NOMO-1 treated with dmso at 0.1 percent for 144 hours (cell line): Measurements from ENCODE around the gene RSAD1.

Experiments used
- DNase-seq: peaks from one replicate; lab custom pipeline; 2025; ENCODE audit not compliant: unreplicated experiment; lab: John Stamatoyannopoulos, UW

The RSAD1 gene

GRCh38 chr17:50488880-50489279, 10.2 kb downstream of the RSAD1 start:
- no peak for DNase-seq

- DNase-seq: no peak
Measured at GRCh38 chr17:50491505-50491904, 12.8 kb downstream of the RSAD1 start.

GRCh38 chr17:50492214-50492613, 13.6 kb downstream of the RSAD1 start:
- no peak for DNase-seq

GRCh38 chr17:50493744-50494143, 15.1 kb downstream of the RSAD1 start:
- DNase-seq: no peak

GRCh38 chr17:50495217-50495823, 16.7 kb downstream of the RSAD1 start:
- DNase-seq: no peak

GRCh38 chr17:50495918-50496317, 17.3 kb downstream of the RSAD1 start:
- no peak for DNase-seq

GRCh38 chr17:50498021-50498874, 19.6 kb downstream of the RSAD1 start:
- DNase-seq: no peak

GRCh38 chr17:50499270-50499669, 20.6 kb downstream of the RSAD1 start:
- DNase-seq: no peak

- no peak for DNase-seq
Measured at GRCh38 chr17:50499721-50500120, 21.1 kb downstream of the RSAD1 start.

GRCh38 chr17:50501054-50501453, 22.4 kb downstream of the RSAD1 start:
- no peak for DNase-seq

GRCh38 chr17:50502301-50502990, 23.8 kb downstream of the RSAD1 start:
- no peak for DNase-seq

GRCh38 chr17:50505591-50506130, 27.0 kb downstream of the RSAD1 start:
- no peak for DNase-seq

GRCh38 chr17:50506298-50506697, 27.6 kb downstream of the RSAD1 start:
- no peak for DNase-seq

- DNase-seq: peak; percentile 65
Measured at GRCh38 chr17:50507871-50508572, 29.4 kb downstream of the RSAD1 start, which contains the start of gene MYCBPAP. Gene MYCBPAP, plus strand, starts transcription at chr17:50508439. Its CDS starts 236 bp downstream, at chr17:50508675.

- DNase-seq: no peak
Measured at GRCh38 chr17:50508573-50509460, 30.2 kb downstream of the RSAD1 start.

- no peak for DNase-seq
Measured at GRCh38 chr17:50511058-50511457, 32.4 kb downstream of the RSAD1 start.

- no peak for DNase-seq
Measured at GRCh38 chr17:50513495-50513894, 34.8 kb downstream of the RSAD1 start.

- DNase-seq: no peak
Measured at GRCh38 chr17:50514388-50514787, 35.7 kb downstream of the RSAD1 start.

- DNase-seq: no peak
Measured at GRCh38 chr17:50514936-50515702, 36.5 kb downstream of the RSAD1 start.
